K562 (cell line): ENCODE data around the gene ZNF273. TPM values are rescaled to one million over a fixed set of nuclear protein-coding genes. Genes with fewer than 3 reads are reported as not detected.
A peak's percentile ranks its signal among the peaks of the same experiment; 100 is the strongest.
"Not testable (repeated sequence)": the region's sequence is repeated elsewhere in the genome, so short reads cannot be mapped to it uniquely, and the experiment has no call there.

ENCODE experiments used
- ATAC-seq: fragments of 200-7000 bp; cut with Tn5 transposase; 3 replicates; pipeline ENCODE4 v1.9.1; 2020; ENCODE audit warnings: moderate library complexity
- BruUV-seq: library from RNA; stranded (reverse); fragments of 400-500 nt; replicated peaks from 2 replicates; lab custom pipeline; 2021; lab: Mats Ljungman, UMichigan
- CTCF ChIA-PET: fragments of 300-600 bp; formaldehyde crosslinking; extraction: SDS; loops from one replicate; lab custom pipeline; 2021; ENCODE audit warnings: low intra/inter-chr PET ratio; lab: Yijun Ruan, JAX
- POLR2A ChIA-PET: fragments of 300-600, 350-650 bp; sonication (Branson Sonifier 250); formaldehyde crosslinking; extraction: SDS; loops from one replicate; lab custom pipeline; 2021; ENCODE audit warnings: antibody characterized with exemption, inconsistent platforms; lab: Yijun Ruan, JAX
- DNase-seq, 4 experiments: peaks; one replicate each; pipeline versions ENCODE4 v3.0.0 to v3.0.0-alpha.2; 2011 to 2018; ENCODE audit warnings: low spot score in 3 of 4, mixed read lengths in 3 of 4; ENCODE audit errors: extremely low read depth in 1 of 4
- FAIRE-seq: peaks from 2 replicates; lab custom pipeline; 2011; peaks lifted over from hg19 to GRCh38; lab: Jason Lieb, UNC
- H2AFZ ChIP-seq: 2 replicates; pipeline ENCODE4 v1.6.0; 2011; ENCODE audit warnings: low read depth, low read length, control low read depth, inconsistent platforms
- H3K27ac ChIP-seq: fragments of 200-600 bp; 3 replicates; pipeline ENCODE4 v1.8.0; 2011; ENCODE audit warnings: low read depth, mild to moderate bottlenecking, control low read depth, inconsistent platforms, low read length, moderate library complexity, mixed read lengths; ENCODE audit errors: extremely low read depth
- H3K27me3 ChIP-seq, 2 experiments: fragments of 300-600 bp in 1 of 2; 2 replicates in 1 of 2; 3 replicates in 1 of 2; pipeline versions ENCODE4 v1.6.0 to v1.8.0; 2011; ENCODE audit warnings: inconsistent platforms in 2 of 2, low read length in 2 of 2, mild to moderate bottlenecking in 1 of 2, mixed read lengths in 1 of 2, moderate library complexity in 1 of 2; ENCODE audit not compliant: control insufficient read depth in 2 of 2, insufficient read depth in 2 of 2
- H3K36me3 ChIP-seq: fragments of 300-600 bp; 3 replicates; pipeline ENCODE4 v1.8.0; 2011; ENCODE audit warnings: mild to moderate bottlenecking, low read length, inconsistent platforms; ENCODE audit not compliant: control insufficient read depth, insufficient read depth
- H3K4me1 ChIP-seq, 2 experiments: fragments of 200-600 bp in 1 of 2; replicated peaks in 1 of 2; 2 replicates in 1 of 2; 3 replicates in 1 of 2; pipeline versions ENCODE4 v1.5.1 to v1.8.0; 2011; ENCODE audit warnings: inconsistent platforms in 2 of 2, low read length in 2 of 2, mild to moderate bottlenecking in 1 of 2, mixed read lengths in 1 of 2, moderate library complexity in 1 of 2; ENCODE audit not compliant: control insufficient read depth in 2 of 2, insufficient read depth in 2 of 2
- H3K4me2 ChIP-seq: 2 replicates; pipeline ENCODE4 v1.6.1; 2011; ENCODE audit warnings: low read length, control low read depth, inconsistent platforms, mixed read lengths; ENCODE audit not compliant: insufficient read depth
- H3K4me3 ChIP-seq: fragments of 200-600 bp; sonication (generic), shearing (Covaris generic); 2 replicates; pipeline ENCODE4 v1.5.1; 2016; ENCODE audit warnings: control low read depth, inconsistent platforms
- H3K79me2 ChIP-seq: fragments of 200-600 bp; 3 replicates; pipeline ENCODE4 v1.8.0; 2011; ENCODE audit warnings: low read length, inconsistent platforms; ENCODE audit not compliant: control insufficient read depth, insufficient read depth
- H3K9ac ChIP-seq, 2 experiments: 2 replicates each; pipeline versions ENCODE4 v1.6.0 to v1.6.1; 2011; ENCODE audit warnings: low read depth in 2 of 2, low read length in 2 of 2, control low read depth in 1 of 2, inconsistent platforms in 1 of 2, mild to moderate bottlenecking in 1 of 2, mixed read lengths in 1 of 2; ENCODE audit not compliant: insufficient read depth in 1 of 2
- H3K9me1 ChIP-seq: one replicate; pipeline ENCODE4 v1.6.0; 2011; ENCODE audit warnings: inconsistent platforms, mild to moderate bottlenecking, low read length, moderate library complexity; ENCODE audit not compliant: control insufficient read depth, insufficient read depth
- H3K9me3 ChIP-seq: replicated peaks from 2 replicates; pipeline ENCODE4 v1.5.1; 2011; ENCODE audit warnings: low read depth, low read length, inconsistent platforms; ENCODE audit not compliant: control insufficient read depth, insufficient read depth
- H4K20me1 ChIP-seq: replicated peaks from 2 replicates; pipeline ENCODE4 v1.6.1; 2011; ENCODE audit warnings: low read length, inconsistent platforms, mixed read lengths; ENCODE audit not compliant: control insufficient read depth, insufficient read depth
- CEBPB ChIP-seq: fragments of 450-650 bp; IDR thresholded peaks from 2 replicates; pipeline ENCODE4 v1.6.1; 2016; ENCODE audit warnings: missing genetic modification characterization, missing compliant biosample characterization
- CREB1 ChIP-seq, 2 experiments: sonication (generic) in 1 of 2; formaldehyde crosslinking in 1 of 2; IDR thresholded peaks; 2 replicates each; pipeline versions ENCODE4 v1.6.1 to v1.8.0; 2012 to 2022; ENCODE audit warnings: inconsistent platforms in 1 of 2, mild to moderate bottlenecking in 1 of 2, missing genetic modification reagents in 1 of 2, moderate library complexity in 1 of 2
- DACH1 ChIP-seq: fragments of 450-650 bp; IDR thresholded peaks from 2 replicates; pipeline ENCODE4 v1.6.1; 2018; ENCODE audit not compliant: partially characterized antibody
- DPF2 ChIP-seq: fragments of 450-650 bp; IDR thresholded peaks from 2 replicates; pipeline ENCODE4 v1.6.1; 2016
- FOXK2 ChIP-seq, 2 experiments: fragments of 450-650 bp; IDR thresholded peaks in 1 of 2; conservative IDR thresholded peaks in 1 of 2; 2 replicates each; pipeline ENCODE4 v1.6.1; 2016; ENCODE audit warnings: low read depth in 2 of 2, mild to moderate bottlenecking in 1 of 2
- HDAC1 ChIP-seq, 2 experiments: fragments of 450-650 bp; IDR thresholded peaks; 2 replicates each; pipeline ENCODE4 v1.6.1; 2016 to 2017; ENCODE audit warnings: inconsistent platforms in 1 of 2, mild to moderate bottlenecking in 1 of 2, moderate library complexity in 1 of 2
- HDAC2 ChIP-seq: fragments of 450-650 bp; IDR thresholded peaks from 2 replicates; pipeline ENCODE4 v1.6.1; 2016; ENCODE audit warnings: mild to moderate bottlenecking
- MXI1 ChIP-seq: IDR thresholded peaks from 2 replicates; pipeline ENCODE4 v1.6.1; 2011; ENCODE audit warnings: low read depth, mild to moderate bottlenecking, improper control_type of control experiment, low read length
- NCOR1 ChIP-seq: fragments of 450-650 bp; IDR thresholded peaks from 2 replicates; pipeline ENCODE4 v1.6.1; 2016; ENCODE audit warnings: mild to moderate bottlenecking, moderate library complexity
- PKNOX1 ChIP-seq: fragments of 450-650 bp; IDR thresholded peaks from 2 replicates; pipeline ENCODE4 v1.6.1; 2016
- SIN3A ChIP-seq, 2 experiments: fragments of 150-350 bp in 1 of 2; IDR thresholded peaks; 2 replicates each; pipeline ENCODE4 v1.6.1; 2011 to 2016; ENCODE audit warnings: borderline replicate concordance in 2 of 2, low read depth in 2 of 2, low read length in 2 of 2, mild to moderate bottlenecking in 2 of 2, moderate library complexity in 2 of 2; ENCODE audit not compliant: control insufficient read depth in 1 of 2
- SMARCE1 ChIP-seq: fragments of 450-650 bp; IDR thresholded peaks from 2 replicates; pipeline ENCODE4 v1.7.1; 2016; ENCODE audit warnings: mild to moderate bottlenecking
- STAT5A ChIP-seq: IDR thresholded peaks from 2 replicates; pipeline ENCODE4 v1.6.1; 2012; ENCODE audit warnings: low read length, inconsistent platforms, borderline replicate concordance
- TAF1 ChIP-seq: IDR thresholded peaks from 2 replicates; pipeline ENCODE4 v1.6.1; 2011; ENCODE audit warnings: mild to moderate bottlenecking, low read length, moderate library complexity; ENCODE audit not compliant: insufficient read depth, control insufficient read depth, severe bottlenecking; ENCODE audit errors: extremely low read depth
- TEAD4 ChIP-seq, 2 experiments: sonication (generic) in 1 of 2; formaldehyde crosslinking in 1 of 2; IDR thresholded peaks; 2 replicates each; pipeline versions ENCODE4 v1.6.1 to v1.8.0; 2012 to 2022; ENCODE audit warnings: borderline replicate concordance in 1 of 2, inconsistent platforms in 1 of 2, low read length in 1 of 2, mild to moderate bottlenecking in 1 of 2, missing genetic modification reagents in 1 of 2
- TFAP4 ChIP-seq: sonication (generic); formaldehyde crosslinking; IDR thresholded peaks from 2 replicates; pipeline ENCODE4 v1.8.0; 2022; ENCODE audit warnings: missing genetic modification reagents, mild to moderate bottlenecking, moderate library complexity, borderline replicate concordance
- WGBS: fragments of 100-300 bp; shearing (Covaris generic); methylation state at CpG from one replicate; pipeline ENCODE4 v1.1.6; 2016; ENCODE audit warnings: low coverage, mixed read lengths; ENCODE audit not compliant: insufficient coverage; ENCODE audit errors: missing lambda C conversion rate; 5-methylcytosine and 5-hydroxymethylcytosine counted together
- in situ Hi-C: fragments of 300-500 bp; cut with MboI; formaldehyde crosslinking; loops from 4 replicates; pipeline ENCODE4 v1.15.0; 2018; ENCODE audit warnings: inconsistent platforms, mixed read lengths
- intact Hi-C: fragments of 100-400 bp; cut with micrococcal nuclease; formaldehyde crosslinking; loops from 2 replicates; pipeline ENCODE4 v1.14.2; 2022
- polyA plus RNA-seq, 8 experiments: library from polyadenylated mRNA; depleted of rRNA in 4 of 8; stranded (reverse) in 5 of 8; unstranded in 3 of 8; fragments of >200 nt; fragmentation: Nextera tagmentation in 2 of 8; fragmentation: Illumina TruSeq in 1 of 8; extraction: Ambion mirVana in 2 of 8; extraction: Trizol in 1 of 8; gene quantifications; 2 replicates each; pipeline versions ENCODE4 v1.2.1 to v1.2.3, GENCODE V29; 2011 to 2014; ENCODE audit warnings: inconsistent platforms in 1 of 8, missing spikeins in 1 of 8
- total RNA-seq, 7 experiments: library from RNA; depleted of rRNA in 6 of 7; stranded (reverse); fragments of >200 nt in 6 of 7; fragmentation: Illumina TruSeq in 2 of 7; extraction: Trizol in 2 of 7; gene quantifications; 2 replicates each; pipeline versions ENCODE4 v1.2.1 to v1.2.3, GENCODE V29; 2011 to 2021; ENCODE audit warnings: low replicate concordance in 1 of 7

The ZNF273 gene
- total and polyA plus RNA-seq, 9 of the 15 experiments (the other 6 are each of a cell fraction or from before 2014, with no cell fraction given), result 13.3 to 37.0 (median 20.7) TPM

DNA sequence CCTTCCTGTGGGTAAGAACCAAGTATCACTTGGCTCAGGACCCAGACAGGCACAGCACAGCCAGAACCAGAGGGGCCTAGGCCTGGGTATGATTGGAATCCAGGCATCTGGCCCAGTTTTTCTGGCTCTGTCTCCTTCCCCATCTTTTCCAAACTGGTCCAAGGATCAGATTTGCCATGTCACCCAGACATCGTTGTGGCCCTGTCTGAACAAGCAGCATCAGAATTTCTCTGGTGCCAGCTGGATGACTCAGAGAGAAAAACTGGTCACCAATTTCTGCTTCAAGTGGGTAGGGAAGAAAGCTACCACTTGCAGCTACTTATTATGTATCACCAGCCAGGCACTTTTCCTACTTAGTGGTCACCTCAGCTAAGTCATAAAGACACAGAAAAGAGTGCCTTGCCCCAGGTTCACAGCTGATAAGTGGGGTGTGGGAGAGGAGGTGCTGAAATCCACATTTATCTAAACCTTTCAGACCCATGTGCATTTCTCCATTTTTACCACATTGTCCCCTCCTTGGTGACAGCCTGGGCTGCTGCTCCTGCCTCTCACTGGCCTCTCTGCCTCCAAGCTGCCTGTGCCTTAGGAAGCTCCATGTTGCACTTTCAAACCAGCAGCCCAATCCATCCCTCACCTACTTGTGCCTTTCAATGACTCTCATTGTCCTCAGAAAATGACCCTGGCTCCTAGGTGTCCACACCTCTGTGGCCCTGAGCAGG lies 11.6 kb upstream of the ZNF273 start:
- H3K79me2 ChIP-seq; BruUV-seq; H4K20me1 ChIP-seq; H3K36me3 ChIP-seq; CTCF ChIA-PET; H3K4me3 ChIP-seq; H3K27me3 ChIP-seq; in situ Hi-C loops; H3K9me3 ChIP-seq; H3K9me1 ChIP-seq; TF ChIP-seq CREB1 (CRISPR knock-in tag; IDR thresholded peaks at IDR 0.05); TEAD4 (CRISPR knock-in tag; IDR thresholded peaks at IDR 0.05; ENCODE audit: borderline replicate concordance): not testable (repeated sequence)
- DNase-seq (peak in 2 of 4 experiments; percentile 82 to 90), FAIRE-seq (peak; percentile 100), ATAC-seq (peak; percentile 91)
- POLR2A ChIA-PET, result interaction anchor here (0.7 to 3.0 kb wide), 4 partner anchors 12 to 146 kb away, joined by 3 to 18 read pairs (median 5); partner anchors contain the start of gene ZNF273
- 0% methylated on average over 1 of the region's 1 CpG for WGBS
- intact Hi-C loops, result loop anchor here (2.0 kb wide), 1 partner anchor 15 kb away; no protein-coding TSS in a partner anchor
- Histone ChIP-seq H3K27ac (peak overlapping the region; percentile 69), H3K9ac (0 out of 4 replicates have a peak overlapping the region, but pooled peaks of 1 of the 2 experiments have one; percentile 23), H2AFZ (peak overlapping the region; percentile 48; the same call in 1 of the 2 replicates), H3K4me1 (peaks cover 40 to 49% of the 10 kb centered on the region in 2 experiments; a peak in 4 of 5 replicates), H3K4me2 (peak overlapping the region; percentile 68)
- TF ChIP-seq CREB1 (IDR thresholded peaks at IDR 0.05) (peak; percentile 41), TEAD4 (IDR thresholded peaks at IDR 0.05; ENCODE audit: low read length) (peak; percentile 86), DACH1 (peak; percentile 74), DPF2 (peak; percentile 67), SIN3A (IDR thresholded peaks at IDR 0.05; ENCODE audit: borderline replicate concordance in 2 of 2, control insufficient read depth in 1 of 2, low read depth in 2 of 2, low read length in 2 of 2) (peak in 1 of 2 experiments; percentile 55; a peak in 1 of 4 replicates), HDAC1 (IDR thresholded peaks at IDR 0.05) (peak; percentile 31 to 32; a peak in 1 of 4 replicates), STAT5A (peak; percentile 63; the same call in 1 of the 2 replicates), PKNOX1 (peak; percentile 41), MXI1 (peak; percentile 60; the same call in 1 of the 2 replicates), HDAC2 (peak; percentile 27; the same call in 1 of the 2 replicates), CEBPB (tag) (peak; percentile 50), SMARCE1 (peak; percentile 64; the same call in 1 of the 2 replicates), NCOR1 (peak; percentile 86), FOXK2 (conservative IDR thresholded peaks at IDR 0.05 in 1 of 2, IDR thresholded peaks at IDR 0.05 in 1 of 2; ENCODE audit: low read depth in 2 of 2) (peak; percentile 33 to 51; a peak in 2 of 4 replicates), TFAP4 (CRISPR knock-in tag) (peak; percentile 90), TAF1 (peak; percentile 22)
